Neural progenitor cell (in vitro differentiated cells): Measurements from ENCODE around the gene JAG2. TPM values are rescaled to one million over a fixed set of nuclear protein-coding genes. Genes with fewer than 3 reads are reported as not detected.
A peak's percentile ranks its signal among the peaks of the same experiment; 100 is the strongest.

Source experiments
- DNase-seq: peaks from one replicate; pipeline ENCODE4 v3.0.0-alpha.2; 2016; ENCODE audit warnings: low spot score
- H2AFZ ChIP-seq: fragments of 200-600 bp; sonication (generic); replicated peaks from 2 replicates; pipeline ENCODE4 v1.6.1; 2016; ENCODE audit warnings: antibody characterized with exemption
- H3F3A ChIP-seq: fragments of 200-600 bp; sonication (generic); 2 replicates; pipeline ENCODE4 v1.6.1; 2016; ENCODE audit warnings: antibody characterized with exemption, low read depth
- H3K27ac ChIP-seq: fragments of 200-600 bp; sonication (generic); 2 replicates; pipeline ENCODE4 v1.5.1; 2016; ENCODE audit warnings: mild to moderate bottlenecking
- H3K27me3 ChIP-seq: fragments of 200-600 bp; sonication (generic); 2 replicates; pipeline ENCODE4 v1.6.1; 2016; ENCODE audit warnings: mild to moderate bottlenecking, moderate library complexity
- H3K36me3 ChIP-seq: fragments of 200-600 bp; sonication (generic); 2 replicates; pipeline ENCODE4 v1.5.1; 2016
- H3K4me1 ChIP-seq: fragments of 200-600 bp; sonication (generic); 2 replicates; pipeline ENCODE4 v1.6.1; 2016; ENCODE audit warnings: mixed run types
- H3K4me2 ChIP-seq: fragments of 200-600 bp; sonication (generic); 2 replicates; pipeline ENCODE4 v1.6.1; 2016
- H3K4me3 ChIP-seq: fragments of 200-600 bp; sonication (generic); 2 replicates; pipeline ENCODE4 v1.5.1; 2016
- H3K79me2 ChIP-seq: fragments of 200-600 bp; sonication (generic); 2 replicates; pipeline ENCODE4 v1.6.1; 2016; ENCODE audit warnings: low read depth
- H3K9ac ChIP-seq: fragments of 200-600 bp; sonication (generic); 2 replicates; pipeline ENCODE4 v1.6.1; 2016
- H3K9me3 ChIP-seq: fragments of 200-600 bp; sonication (generic); 2 replicates; pipeline ENCODE4 v1.5.1; 2016; ENCODE audit warnings: low read depth
- H4K20me1 ChIP-seq: fragments of 200-600 bp; sonication (generic); 2 replicates; pipeline ENCODE4 v1.6.1; 2016; ENCODE audit warnings: low read depth
- H3K27ac Mint-ChIP-seq: 3 replicates; pipeline ENCODE4 v1.8.0; 2021; ENCODE audit warnings: mixed read lengths
- H3K27me3 Mint-ChIP-seq: 2 replicates; pipeline ENCODE4 v1.8.0; 2022; ENCODE audit warnings: low read depth, mild to moderate bottlenecking, inconsistent platforms, moderate library complexity, mixed read lengths; ENCODE audit not compliant: insufficient read depth
- H3K36me3 Mint-ChIP-seq: 3 replicates; pipeline ENCODE4 v1.8.0; 2021; ENCODE audit warnings: mixed read lengths
- H3K4me1 Mint-ChIP-seq: 3 replicates; pipeline ENCODE4 v1.8.0; 2021; ENCODE audit warnings: mixed read lengths
- H3K4me3 Mint-ChIP-seq: 3 replicates; pipeline ENCODE4 v1.8.0; 2021; ENCODE audit warnings: mild to moderate bottlenecking, moderate library complexity, mixed read lengths
- H3K9me3 Mint-ChIP-seq: 3 replicates; pipeline ENCODE4 v1.8.0; 2020; ENCODE audit warnings: mixed read lengths
- CTCF ChIP-seq: fragments of 200-600 bp; sonication (generic); IDR thresholded peaks from 2 replicates; pipeline ENCODE4 v1.5.1; 2017; ENCODE audit warnings: antibody characterized with exemption, mild to moderate bottlenecking
- EZH2 ChIP-seq: fragments of 200-600 bp; sonication (generic); IDR thresholded peaks from 2 replicates; pipeline ENCODE4 v1.6.1; 2017; ENCODE audit warnings: antibody characterized with exemption, mild to moderate bottlenecking, moderate library complexity
- EZH2phosphoT487 ChIP-seq: fragments of 200-600 bp; sonication (generic); IDR thresholded peaks from 2 replicates; pipeline ENCODE4 v1.6.1; 2017; ENCODE audit warnings: antibody characterized with exemption
- total RNA-seq: library from RNA; depleted of rRNA; stranded (reverse); fragments of >200 nt; gene quantifications from 2 replicates; pipeline ENCODE4 v1.2.3, GENCODE V29; 2015; ENCODE audit warnings: low replicate concordance

The JAG2 gene
- total RNA-seq, 1 donor from 2014 or later, result 2.1 TPM

GRCh38 chr14:105201925-105202513 lies 33.4 kb upstream of the JAG2 start:
- Histone ChIP-seq H3K9ac (no peak overlapping the region), H3K79me2 (no peaks in the 10 kb centered on the region), H3K9me3 (no peaks in the 10 kb centered on the region), H4K20me1 (peaks cover 2% of the 10 kb centered on the region), H3F3A (peaks cover 8% of the 10 kb centered on the region), H3K4me2 (peak overlapping the region; percentile 12), H3K27me3 (peaks cover 15% of the 10 kb centered on the region), H3K27ac (no peak overlapping the region), H3K4me1 (peaks cover 19% of the 10 kb centered on the region), H3K36me3 (no peaks in the 10 kb centered on the region), H3K4me3 (no peak overlapping the region), H2AFZ (no peak overlapping the region)
- Mint-ChIP-seq H3K4me1 (peaks cover 12% of the 10 kb centered on the region), H3K27me3 (peaks cover 15% of the 10 kb centered on the region), H3K27ac (no peak overlapping the region), H3K4me3 (no peak overlapping the region), H3K9me3 (no peaks in the 10 kb centered on the region), H3K36me3 (no peaks in the 10 kb centered on the region)
- DNase-seq, result peak; percentile 50
- TF ChIP-seq EZH2, result no peak
- TF ChIP-seq EZH2phosphoT487, result no peak
- TF ChIP-seq CTCF, result no peak

- H4K20me1 ChIP-seq, result no peaks in the 10 kb centered on the region
- H3K79me2 ChIP-seq, result no peaks in the 10 kb centered on the region
- Mint-ChIP-seq H3K36me3 (no peaks in the 10 kb centered on the region), H3K4me1 (peaks cover 12% of the 10 kb centered on the region), H3K27me3 (peaks cover 15% of the 10 kb centered on the region), H3K27ac (no peak overlapping the region), H3K4me3 (no peak overlapping the region), H3K9me3 (no peaks in the 10 kb centered on the region)
- no peak overlapping the region for H3K27ac ChIP-seq
- H3K4me1 ChIP-seq, result peaks cover 24% of the 10 kb centered on the region
- H3F3A ChIP-seq, result peaks cover 15% of the 10 kb centered on the region
- H3K9ac ChIP-seq, result no peak overlapping the region
- H3K36me3 ChIP-seq, result no peaks in the 10 kb centered on the region
- DNase-seq, result peak; percentile 38
- H2AFZ ChIP-seq, result no peak overlapping the region
- no peak overlapping the region for H3K4me3 ChIP-seq
- no peaks in the 10 kb centered on the region for H3K9me3 ChIP-seq
- H3K4me2 ChIP-seq, result peak overlapping the region; percentile 12
- peaks cover 15% of the 10 kb centered on the region for H3K27me3 ChIP-seq
- TF ChIP-seq EZH2 (no peak), EZH2phosphoT487 (no peak), CTCF (peak; percentile 42)
These were observed 32.8 kb upstream of the JAG2 start for GRCh38 chr14:105201156-105201924.

- Histone ChIP-seq H3F3A (peaks cover 22% of the 10 kb centered on the region), H2AFZ (no peak overlapping the region), H3K27me3 (peaks cover 15% of the 10 kb centered on the region), H3K36me3 (no peaks in the 10 kb centered on the region), H3K27ac (no peak overlapping the region), H3K4me1 (peaks cover 31% of the 10 kb centered on the region), H3K4me3 (no peak overlapping the region), H3K4me2 (no peak overlapping the region), H4K20me1 (no peaks in the 10 kb centered on the region), H3K79me2 (no peaks in the 10 kb centered on the region), H3K9me3 (no peaks in the 10 kb centered on the region), H3K9ac (no peak overlapping the region)
- H3K4me1 Mint-ChIP-seq, result peaks cover 16% of the 10 kb centered on the region
- H3K27ac Mint-ChIP-seq, result peak overlapping the region; percentile 74
- H3K9me3 Mint-ChIP-seq, result no peaks in the 10 kb centered on the region
- H3K36me3 Mint-ChIP-seq, result no peaks in the 10 kb centered on the region
- H3K4me3 Mint-ChIP-seq, result no peak overlapping the region
- no peak for DNase-seq
- TF ChIP-seq EZH2phosphoT487 (no peak), EZH2 (no peak), CTCF (no peak)
- H3K27me3 Mint-ChIP-seq, result peaks cover 15% of the 10 kb centered on the region
These were observed 32.1 kb upstream of the JAG2 start for GRCh38 chr14:105200641-105201040.
